ENCODE data around the gene DSC3. TPM values are rescaled to one million over a fixed set of nuclear protein-coding genes. Genes with fewer than 3 reads are reported as not detected.
"Not testable (repeated sequence)": the region's sequence is repeated elsewhere in the genome, so short reads cannot be mapped to it uniquely, and the experiment has no call there.

Gene DSC3
- total and polyA plus RNA-seq, 9 donors = 0.05 to 9.1 (median 0.45) TPM

DNA sequence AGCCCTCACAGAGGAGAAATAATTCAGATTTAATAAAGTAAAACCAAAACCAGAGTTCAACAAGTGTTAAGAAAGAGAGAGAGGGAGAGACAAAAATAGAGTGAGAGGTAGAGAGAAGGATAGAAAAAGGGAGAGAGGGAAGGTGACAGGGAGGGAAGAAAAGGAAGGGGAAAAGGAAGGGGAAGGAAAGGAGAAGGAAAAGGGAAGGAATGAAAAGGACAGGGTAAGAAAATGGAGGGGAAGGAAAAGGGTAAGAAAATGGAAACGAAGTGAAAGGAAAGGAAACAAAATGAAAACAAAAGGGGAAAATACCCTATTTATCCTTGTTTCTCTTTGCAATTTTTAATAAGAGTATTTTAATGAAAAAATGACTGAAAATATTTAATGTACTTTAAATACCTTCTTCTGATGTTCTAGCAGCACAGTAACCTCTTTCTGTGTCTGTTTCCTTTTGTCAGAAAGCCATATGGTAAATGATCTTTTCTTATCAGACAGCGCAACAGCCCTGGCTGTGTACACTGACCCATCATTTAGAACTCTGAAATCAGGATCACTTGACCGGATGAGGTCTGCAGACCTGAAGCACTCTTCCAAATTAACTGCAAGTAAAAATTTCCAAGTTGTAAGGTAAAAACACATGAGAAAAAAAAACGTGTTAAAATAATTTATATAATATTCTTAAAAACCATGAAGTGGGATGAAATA is 11.8 kb downstream of the DSC3 start:
- Histone ChIP-seq H3K27ac (no peak overlapping the region), H3K9me3 (no peaks in the 10 kb centered on the region), H3K4me1 (ENCODE audit: insufficient read depth) (no peaks in the 10 kb centered on the region), H3K4me3 (no peak overlapping the region), H3K27me3 (no peaks in the 10 kb centered on the region), H3K36me3 (no peaks in the 10 kb centered on the region)
- WGBS, 3 donors = 58 to 65% (median 59%) methylated on average over 4 of the region's 4 CpGs
- TF ChIP-seq, protein P1, sequence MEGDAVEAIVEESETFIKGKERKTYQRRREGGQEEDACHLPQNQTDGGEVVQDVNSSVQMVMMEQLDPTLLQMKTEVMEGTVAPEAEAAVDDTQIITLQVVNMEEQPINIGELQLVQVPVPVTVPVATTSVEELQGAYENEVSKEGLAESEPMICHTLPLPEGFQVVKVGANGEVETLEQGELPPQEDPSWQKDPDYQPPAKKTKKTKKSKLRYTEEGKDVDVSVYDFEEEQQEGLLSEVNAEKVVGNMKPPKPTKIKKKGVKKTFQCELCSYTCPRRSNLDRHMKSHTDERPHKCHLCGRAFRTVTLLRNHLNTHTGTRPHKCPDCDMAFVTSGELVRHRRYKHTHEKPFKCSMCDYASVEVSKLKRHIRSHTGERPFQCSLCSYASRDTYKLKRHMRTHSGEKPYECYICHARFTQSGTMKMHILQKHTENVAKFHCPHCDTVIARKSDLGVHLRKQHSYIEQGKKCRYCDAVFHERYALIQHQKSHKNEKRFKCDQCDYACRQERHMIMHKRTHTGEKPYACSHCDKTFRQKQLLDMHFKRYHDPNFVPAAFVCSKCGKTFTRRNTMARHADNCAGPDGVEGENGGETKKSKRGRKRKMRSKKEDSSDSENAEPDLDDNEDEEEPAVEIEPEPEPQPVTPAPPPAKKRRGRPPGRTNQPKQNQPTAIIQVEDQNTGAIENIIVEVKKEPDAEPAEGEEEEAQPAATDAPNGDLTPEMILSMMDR (IDR thresholded peaks at IDR 0.05) = no peak
- TF ChIP-seq POLR2A (IDR thresholded peaks at IDR 0.05) (no peak), EP300 (IDR thresholded peaks at IDR 0.05) (no peak)
- intact Hi-C loops (cut with DNase I) = no loop called here
- DNase-seq = no peak

DNA sequence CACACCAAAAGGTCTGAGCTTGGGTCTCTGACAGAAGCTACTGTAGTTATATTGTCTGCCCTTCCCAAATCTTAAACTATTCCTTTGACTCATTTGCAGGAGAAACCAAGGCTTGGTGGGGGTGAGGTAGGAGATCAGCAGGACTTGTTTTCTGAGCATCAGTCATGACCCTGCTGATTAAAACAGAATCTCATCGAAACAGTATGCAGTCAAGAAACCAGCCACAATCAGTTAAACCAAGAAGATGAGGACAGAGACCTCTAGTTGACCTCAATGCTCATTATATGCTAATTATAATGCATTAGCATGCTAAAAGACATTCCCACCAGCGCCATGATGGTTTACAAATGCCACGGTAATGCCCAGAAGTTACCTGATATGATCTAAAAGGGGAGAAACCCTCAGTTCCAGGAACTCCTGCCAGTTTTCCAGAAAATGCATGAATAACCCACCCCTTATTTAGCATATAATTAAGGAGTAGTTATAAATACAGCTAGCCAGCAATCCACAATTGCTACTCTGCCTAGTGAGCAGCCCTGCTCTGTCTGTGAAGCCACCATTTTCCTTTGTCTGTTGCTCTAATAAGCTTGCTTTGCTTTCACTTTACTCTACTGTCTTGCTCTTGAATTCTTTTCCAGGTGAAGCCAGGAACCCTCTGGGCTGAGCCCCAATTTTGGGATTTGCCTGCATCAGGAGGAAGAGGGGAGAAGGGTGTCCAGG is 26.7 kb downstream of the DSC3 start:
- Histone ChIP-seq H3K36me3 (no peaks in the 10 kb centered on the region), H3K27ac (no peak overlapping the region), H3K27me3 (no peaks in the 10 kb centered on the region), H3K9me3 (no peaks in the 10 kb centered on the region), H3K4me3 (no peak overlapping the region), H3K4me1 (ENCODE audit: insufficient read depth) (no peaks in the 10 kb centered on the region)
- DNase-seq = no peak
- TF ChIP-seq EP300 (IDR thresholded peaks at IDR 0.05) (no peak), POLR2A (IDR thresholded peaks at IDR 0.05) (no peak)
- TF ChIP-seq, protein P1 (IDR thresholded peaks at IDR 0.05) = no peak
- intact Hi-C loops (cut with DNase I) = no loop called here
- WGBS, 3 donors = 89 to 96% (median 90%) methylated on average over 3 of the region's 3 CpGs

DNA sequence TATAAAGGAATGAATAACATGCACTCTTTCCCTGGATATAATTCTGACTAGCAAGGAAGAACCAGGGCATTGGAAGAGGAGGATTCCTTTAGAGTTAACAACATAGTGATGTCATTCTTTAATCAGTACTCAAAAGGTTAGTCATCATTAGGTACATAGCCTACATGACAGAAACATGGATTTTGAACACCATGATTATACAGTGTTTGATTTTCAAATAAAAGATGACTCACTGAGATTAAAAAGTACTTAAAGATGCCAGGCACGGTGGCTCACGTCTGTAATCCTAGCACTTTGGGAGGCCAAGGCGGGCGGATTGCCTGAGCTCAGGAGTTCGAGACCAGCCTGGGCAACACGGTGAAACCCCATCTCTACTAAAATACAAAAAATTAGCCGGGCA is 31.1 kb downstream of the DSC3 start:
- H3K27me3 ChIP-seq; H3K4me3 ChIP-seq; H3K4me1 ChIP-seq (ENCODE audit: insufficient read depth); H3K9me3 ChIP-seq; H3K36me3 ChIP-seq; intact Hi-C loops (cut with DNase I); DNase-seq; H3K27ac ChIP-seq: not testable (repeated sequence)
- WGBS, 3 donors = 88 to 92% (median 91%) methylated on average over 7 of the region's 7 CpGs

DNA sequence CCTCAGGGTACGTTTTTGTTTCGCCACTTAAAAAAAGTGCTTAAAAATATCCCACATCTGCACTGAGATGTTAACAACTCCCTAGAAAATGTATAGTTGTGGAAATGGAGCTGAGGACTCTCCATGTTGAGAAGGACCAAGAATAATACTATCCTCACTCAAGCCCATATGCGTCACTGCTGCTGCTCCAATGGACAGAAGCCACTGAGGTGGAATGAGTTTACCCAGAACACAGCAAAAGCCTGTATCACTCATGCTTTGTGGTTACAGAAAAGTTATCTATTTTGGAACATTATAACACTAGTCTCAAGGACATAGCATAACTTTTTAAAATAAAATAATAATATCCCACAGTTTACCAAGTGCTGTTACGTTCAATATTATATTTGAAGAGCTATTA is 31.9 kb downstream of the DSC3 start:
- no peak for DNase-seq
- WGBS, 3 donors = 48 to 66% (median 57%) methylated on average over 4 of the region's 4 CpGs
- Histone ChIP-seq H3K4me3 (no peak overlapping the region), H3K27me3 (no peaks in the 10 kb centered on the region), H3K4me1 (ENCODE audit: insufficient read depth) (no peaks in the 10 kb centered on the region), H3K9me3 (no peaks in the 10 kb centered on the region), H3K36me3 (no peaks in the 10 kb centered on the region), H3K27ac (no peak overlapping the region)
- TF ChIP-seq POLR2A (IDR thresholded peaks at IDR 0.05) = no peak
- TF ChIP-seq EP300 (IDR thresholded peaks at IDR 0.05) = no peak
- TF ChIP-seq, protein P1 (IDR thresholded peaks at IDR 0.05) = no peak
- intact Hi-C loops (cut with DNase I) = no loop called here

All from ovary (tissue), 9 donors.